ENCODE data around the gene IRS1.
"Not testable (repeated sequence)": the region's sequence is repeated elsewhere in the genome, so short reads cannot be mapped to it uniquely, and the experiment has no call there.

IRS1 gene

GRCh38 chr2:226799211-226799975, at the start of gene IRS1:
IRS1 (minus strand) TSS chr2:226799820; CDS start chr2:226798738, 1,082 bp downstream.
- intact Hi-C loops (cut with DNase I; ENCODE audit: low total_unique reads): loop anchor here (10.0 kb wide), 1 partner anchor 325 kb away; no protein-coding TSS in a partner anchor
- Histone ChIP-seq H3K4me1 (peaks cover 0 to 60% (median 45%) of the 10 kb centered on the region in 4 donors), H3K27me3 (no peaks in the 10 kb centered on the region), H3K4me3 (peak within 1 kb of the TSS; percentile 85 to 92), H3K9me3 (no peaks in the 10 kb centered on the region), H3K27ac (peak within 1 kb of the TSS; percentile 88 to 97), H3K36me3 (peaks cover 0 to 28% (median 19%) of the 10 kb centered on the region in 3 donors)
- TF ChIP-seq CTCF (IDR thresholded peaks at IDR 0.05): peak in 1 of 2 experiments; percentile 29
- DNase-seq: peak; percentile 71 to 89

- Histone ChIP-seq H3K36me3 (no peaks in the 10 kb centered on the region), H3K27me3 (no peaks in the 10 kb centered on the region), H3K4me1 (no peaks in the 10 kb centered on the region), H3K9me3 (no peaks in the 10 kb centered on the region), H3K4me3 (no peak overlapping the region), H3K27ac (no peak overlapping the region)
- intact Hi-C loops (cut with DNase I; ENCODE audit: low total_unique reads): no loop called here
- no peak for TF ChIP-seq CTCF (IDR thresholded peaks at IDR 0.05)
- no peak for DNase-seq
Observed at GRCh38 chr2:226849349-226849748, 49.7 kb upstream of the IRS1 start.

- no peaks in the 10 kb centered on the region for H3K36me3 ChIP-seq
- no peak for DNase-seq
- intact Hi-C loops (cut with DNase I; ENCODE audit: low total_unique reads): no loop called here
- TF ChIP-seq CTCF (IDR thresholded peaks at IDR 0.05): no peak
- H3K4me1 ChIP-seq: no peaks in the 10 kb centered on the region
- H3K27me3 ChIP-seq: no peaks in the 10 kb centered on the region
- no peak overlapping the region for H3K4me3 ChIP-seq
- H3K27ac ChIP-seq: no peak overlapping the region
- H3K9me3 ChIP-seq: no peaks in the 10 kb centered on the region
Observed at GRCh38 chr2:226847511-226847910, 47.9 kb upstream of the IRS1 start.

GRCh38 chr2:226847090-226847489, 47.5 kb upstream of the IRS1 start:
- H3K9me3 ChIP-seq: no peaks in the 10 kb centered on the region
- intact Hi-C loops (cut with DNase I; ENCODE audit: low total_unique reads): no loop called here

GRCh38 chr2:226845386-226846116, 45.9 kb upstream of the IRS1 start:
- TF ChIP-seq CTCF (IDR thresholded peaks at IDR 0.05): no peak
- no peak overlapping the region for H3K27ac ChIP-seq
- H3K4me1 ChIP-seq: no peaks in the 10 kb centered on the region
- H3K4me3 ChIP-seq: no peak overlapping the region
- no peaks in the 10 kb centered on the region for H3K27me3 ChIP-seq
- intact Hi-C loops (cut with DNase I; ENCODE audit: low total_unique reads): no loop called here
- no peaks in the 10 kb centered on the region for H3K36me3 ChIP-seq
- H3K9me3 ChIP-seq: no peaks in the 10 kb centered on the region
- DNase-seq: no peak

More at GRCh38 chr2:226847090-226847489, 47.5 kb upstream of the IRS1 start:
- Histone ChIP-seq H3K4me1 (no peaks in the 10 kb centered on the region), H3K36me3 (no peaks in the 10 kb centered on the region), H3K27me3 (no peaks in the 10 kb centered on the region), H3K27ac (no peak overlapping the region), H3K4me3 (no peak overlapping the region)
- no peak for DNase-seq
- TF ChIP-seq CTCF (IDR thresholded peaks at IDR 0.05): no peak

- H3K27me3 ChIP-seq; H3K27ac ChIP-seq; H3K9me3 ChIP-seq; H3K4me3 ChIP-seq; H3K4me1 ChIP-seq; DNase-seq; H3K36me3 ChIP-seq; intact Hi-C loops (cut with DNase I; ENCODE audit: low total_unique reads): not testable (repeated sequence)
Observed at GRCh38 chr2:226843001-226843400, 43.4 kb upstream of the IRS1 start.

Measured in tibial artery (tissue), 4 donors.